C4-2B (cell line): Measurements from ENCODE around the gene BRINP2.

ENCODE experiments used
- H3K27ac ChIP-seq: fragments of 450-650 bp; 2 replicates; pipeline ENCODE4 v1.5.1; 2017
- ZFX ChIP-seq: fragments of 450-650 bp; IDR thresholded peaks from 2 replicates; pipeline ENCODE4 v1.6.1; 2017
- TF ChIP-seq, protein P1 (sequence below): fragments of 450-650 bp; conservative IDR thresholded peaks from 2 replicates; pipeline ENCODE4 v1.5.1; 2017; ENCODE audit warnings: mild to moderate bottlenecking

The BRINP2 gene

DNA sequence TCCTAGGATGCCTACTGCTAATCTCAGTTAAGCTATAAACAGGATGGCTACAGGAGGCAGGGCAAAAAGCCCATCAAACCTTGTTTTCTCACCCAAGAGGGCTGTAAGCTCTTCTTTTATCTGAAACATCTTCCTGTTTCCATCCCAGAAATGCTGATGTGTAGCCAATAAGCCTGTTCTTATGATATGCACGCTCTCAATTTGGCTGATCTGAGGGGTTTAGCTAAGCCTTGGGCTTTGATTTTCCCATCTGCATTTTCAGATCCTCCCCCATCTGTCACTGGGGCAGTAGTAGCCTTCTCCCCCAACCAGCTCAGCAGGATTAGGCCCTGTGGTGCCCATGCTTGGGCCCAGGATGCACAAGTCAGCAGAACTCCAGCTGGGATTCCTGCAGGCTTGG is 105.0 kb downstream of the BRINP2 start:
- H3K27ac ChIP-seq = no peak overlapping the region

DNA sequence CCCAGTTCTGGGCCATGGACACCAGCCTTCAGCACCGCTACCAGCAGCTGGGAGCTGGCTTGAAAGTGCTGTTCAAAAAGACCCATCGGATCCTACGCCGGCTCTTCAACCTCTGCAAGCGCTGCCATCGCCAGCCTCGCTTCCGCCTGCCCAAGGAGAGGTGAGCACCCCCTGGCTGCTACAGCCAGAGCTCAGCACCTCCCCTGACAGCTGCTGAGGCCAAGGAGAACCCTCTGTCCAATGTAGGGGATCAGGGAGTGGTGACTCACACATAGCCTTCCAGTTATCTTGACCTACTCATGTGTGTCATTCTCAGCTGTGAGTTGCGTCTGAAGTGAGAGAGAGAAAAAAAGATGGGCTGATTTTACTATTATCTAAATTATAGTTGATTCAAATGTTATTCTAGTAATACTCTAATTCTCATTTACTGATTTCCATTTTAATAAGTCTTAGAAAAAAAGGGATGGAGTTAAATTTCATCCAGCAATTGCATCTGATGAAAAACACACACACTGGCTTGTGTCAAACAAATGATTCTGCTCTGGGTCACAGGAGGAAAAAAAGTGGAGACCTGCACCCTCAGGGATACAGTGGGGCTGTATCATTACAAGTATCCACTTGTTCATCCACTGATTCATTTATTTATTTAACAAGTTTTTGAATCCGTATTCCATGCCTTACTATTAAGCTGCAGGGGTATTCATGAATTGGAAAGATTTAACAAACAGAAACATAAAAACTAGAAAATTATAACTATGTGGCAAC is 108.0 kb downstream of the BRINP2 start:
- no peak for TF ChIP-seq ZFX
- TF ChIP-seq, protein P1, sequence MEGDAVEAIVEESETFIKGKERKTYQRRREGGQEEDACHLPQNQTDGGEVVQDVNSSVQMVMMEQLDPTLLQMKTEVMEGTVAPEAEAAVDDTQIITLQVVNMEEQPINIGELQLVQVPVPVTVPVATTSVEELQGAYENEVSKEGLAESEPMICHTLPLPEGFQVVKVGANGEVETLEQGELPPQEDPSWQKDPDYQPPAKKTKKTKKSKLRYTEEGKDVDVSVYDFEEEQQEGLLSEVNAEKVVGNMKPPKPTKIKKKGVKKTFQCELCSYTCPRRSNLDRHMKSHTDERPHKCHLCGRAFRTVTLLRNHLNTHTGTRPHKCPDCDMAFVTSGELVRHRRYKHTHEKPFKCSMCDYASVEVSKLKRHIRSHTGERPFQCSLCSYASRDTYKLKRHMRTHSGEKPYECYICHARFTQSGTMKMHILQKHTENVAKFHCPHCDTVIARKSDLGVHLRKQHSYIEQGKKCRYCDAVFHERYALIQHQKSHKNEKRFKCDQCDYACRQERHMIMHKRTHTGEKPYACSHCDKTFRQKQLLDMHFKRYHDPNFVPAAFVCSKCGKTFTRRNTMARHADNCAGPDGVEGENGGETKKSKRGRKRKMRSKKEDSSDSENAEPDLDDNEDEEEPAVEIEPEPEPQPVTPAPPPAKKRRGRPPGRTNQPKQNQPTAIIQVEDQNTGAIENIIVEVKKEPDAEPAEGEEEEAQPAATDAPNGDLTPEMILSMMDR = no peak
- H3K27ac ChIP-seq = no peak overlapping the region

More for the DNA sequence above, 105.0 kb downstream of the BRINP2 start:
- TF ChIP-seq, protein P1 = no peak
- no peak for TF ChIP-seq ZFX

- TF ChIP-seq, protein P1 = no peak
- no peak for TF ChIP-seq ZFX
- no peak overlapping the region for H3K27ac ChIP-seq
These were observed 111.1 kb downstream of the BRINP2 start for GRCh38 chr1:177281901-177282300.

DNA sequence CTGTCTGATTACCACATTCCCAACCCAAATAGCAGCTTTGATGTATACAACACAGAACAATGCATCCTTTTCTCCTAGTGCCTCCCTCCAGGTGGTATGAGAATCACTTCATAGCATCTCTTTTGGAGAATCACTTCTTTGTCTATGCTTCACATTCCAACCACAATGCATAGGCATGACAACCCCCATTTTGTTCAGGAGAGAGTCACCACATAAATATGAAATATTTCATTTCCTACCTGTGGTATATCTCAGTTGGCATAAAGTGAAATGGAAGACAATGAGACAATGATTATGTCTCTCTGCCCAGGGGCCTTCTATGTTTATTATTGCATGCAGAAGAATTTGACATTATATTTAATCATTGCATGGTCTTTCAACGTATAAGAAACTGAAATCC is 112.2 kb downstream of the BRINP2 start:
- H3K27ac ChIP-seq = no peak overlapping the region
- TF ChIP-seq, protein P1 = no peak
- no peak for TF ChIP-seq ZFX

- no peak overlapping the region for H3K27ac ChIP-seq
- TF ChIP-seq ZFX = no peak
- TF ChIP-seq, protein P1 = no peak
These were observed 112.6 kb downstream of the BRINP2 start for GRCh38 chr1:177283380-177283779.

GRCh38 chr1:177286396-177286795 is 115.6 kb downstream of the BRINP2 start:
- H3K27ac ChIP-seq = no peak overlapping the region
- TF ChIP-seq, protein P1 = no peak
- no peak for TF ChIP-seq ZFX

- H3K27ac ChIP-seq = no peak overlapping the region
- no peak for TF ChIP-seq ZFX
- TF ChIP-seq, protein P1 = no peak
These were observed 116.5 kb downstream of the BRINP2 start for GRCh38 chr1:177287270-177287669.
